NT2/D1 (cell line): Measurements from ENCODE around the gene ACACB.

ENCODE experiments used
- YY1 ChIP-seq: IDR thresholded peaks from 2 replicates; pipeline ENCODE4 v1.6.1; 2011; ENCODE audit not compliant: insufficient read length, insufficient read depth
- ZNF274 ChIP-seq: IDR thresholded peaks from 2 replicates; pipeline ENCODE4 v1.6.1; 2011; ENCODE audit warnings: mild to moderate bottlenecking, low read depth, low read length

- TF ChIP-seq YY1 (no peak), ZNF274 (no peak)
Observed at GRCh38 chr12:109182041-109182839, 65.9 kb downstream of the ACACB start.
